HCT116 (cell line): Measurements from ENCODE around the gene GNAI3. TPM values are rescaled to one million over a fixed set of nuclear protein-coding genes. Genes with fewer than 3 reads are reported as not detected.

Experiments
- ATAC-seq: fragments of 200-7000 bp; cut with Tn5 transposase; 2 replicates; pipeline ENCODE4 v1.9.1; 2020; ENCODE audit warnings: mild to moderate bottlenecking, moderate library complexity
- BruUV-seq: library from RNA; stranded (reverse); fragments of 400-500 nt; replicated peaks from 2 replicates; lab custom pipeline; 2021; lab: Mats Ljungman, UMichigan
- CTCF ChIA-PET: fragments of 300-600 bp; sonication (Branson Sonifier 250); formaldehyde crosslinking; loops from one replicate; lab custom pipeline; 2021; ENCODE audit warnings: antibody characterized with exemption; lab: Charles Lee
- POLR2A ChIA-PET: fragments of 300-600, 350-600 bp; sonication (Branson Sonifier 250); formaldehyde crosslinking; loops from one replicate; lab custom pipeline; 2021; ENCODE audit warnings: antibody characterized with exemption; lab: Charles Lee
- RAD21 ChIA-PET, 2 experiments: fragments of 300-600 bp; sonication (Branson Sonifier 250); formaldehyde crosslinking; loops; one replicate each; lab custom pipeline; 2023; ENCODE audit warnings: low total read pairs in 2 of 2; ENCODE audit not compliant: uncharacterized antibody in 2 of 2, unreplicated experiment in 2 of 2, low non-redundant PET in 1 of 2; lab: Charles Lee
- DNase-seq: peaks from one replicate; pipeline ENCODE4 v3.0.0-alpha.2; 2010; ENCODE audit warnings: low read depth, low spot score
- H2AFZ ChIP-seq: fragments of 200-600 bp; shearing (Covaris generic), sonication (generic); 2 replicates; pipeline ENCODE4 v1.6.1; 2017; ENCODE audit warnings: low read depth, mixed run types, mixed read lengths, antibody characterized with exemption, low read length; ENCODE audit not compliant: poor library complexity, severe bottlenecking
- H3K27ac ChIP-seq: 2 replicates; pipeline ENCODE4 v1.5.1; 2012; ENCODE audit warnings: low read depth, low read length
- H3K27me3 ChIP-seq: fragments of 200-600 bp; sonication (generic); 2 replicates; pipeline ENCODE4 v1.6.1; 2016; ENCODE audit warnings: mixed run types, low read length, mixed read lengths; ENCODE audit not compliant: insufficient read depth
- H3K36me3 ChIP-seq, 2 experiments: fragments of 200-500 bp in 1 of 2; fragments of 200-600 bp in 1 of 2; sonication (Bioruptor generic) in 1 of 2; sonication (generic) in 1 of 2; 2 replicates each; pipeline versions ENCODE4 v1.5.1 to v1.6.1; 2014 to 2016; ENCODE audit warnings: low read length in 2 of 2, inconsistent platforms in 1 of 2, mixed read lengths in 1 of 2, mixed run types in 1 of 2; ENCODE audit not compliant: insufficient read depth in 2 of 2, control insufficient read depth in 1 of 2
- H3K4me1 ChIP-seq, 2 experiments: fragments of 200-600 bp in 1 of 2; sonication (generic) in 1 of 2; 2 replicates each; pipeline versions ENCODE4 v1.5.1 to v1.6.1; 2012 to 2017; ENCODE audit warnings: low read length in 2 of 2, inconsistent platforms in 1 of 2, mild to moderate bottlenecking in 1 of 2, mixed read lengths in 1 of 2, mixed run types in 1 of 2, moderate library complexity in 1 of 2; ENCODE audit not compliant: insufficient read depth in 2 of 2, control insufficient read depth in 1 of 2
- H3K4me2 ChIP-seq: fragments of 200-600 bp; sonication (generic); 2 replicates; pipeline ENCODE4 v1.6.1; 2017; ENCODE audit warnings: mixed run types, low read length, mixed read lengths
- H3K4me3 ChIP-seq, 2 experiments: fragments of 200-600 bp in 1 of 2; sonication (generic) in 1 of 2; replicated peaks in 1 of 2; 2 replicates each; pipeline ENCODE4 v1.5.1; 2011 to 2016; ENCODE audit warnings: low read length in 2 of 2, control low read depth in 1 of 2, low read depth in 1 of 2, mild to moderate bottlenecking in 1 of 2, mixed read lengths in 1 of 2, mixed run types in 1 of 2
- H3K79me2 ChIP-seq: fragments of 200-600 bp; sonication (generic); 2 replicates; pipeline ENCODE4 v1.6.1; 2017; ENCODE audit warnings: mild to moderate bottlenecking, mixed run types, low read length, moderate library complexity, mixed read lengths; ENCODE audit not compliant: insufficient read depth
- H3K9ac ChIP-seq: fragments of 200-600 bp; sonication (generic); 2 replicates; pipeline ENCODE4 v1.6.1; 2016; ENCODE audit warnings: low read length, mixed read lengths
- H3K9me2 ChIP-seq: fragments of 200-600 bp; sonication (generic), shearing (Covaris generic); 2 replicates; pipeline ENCODE4 v1.6.1; 2017; ENCODE audit warnings: mixed run types, mild to moderate bottlenecking, moderate library complexity; ENCODE audit not compliant: insufficient read depth
- H3K9me3 ChIP-seq, 2 experiments: fragments of 200-500 bp in 1 of 2; fragments of 200-600 bp in 1 of 2; sonication (Bioruptor generic) in 1 of 2; sonication (generic) in 1 of 2; 2 replicates each; pipeline ENCODE4 v1.6.1; 2014 to 2017; ENCODE audit warnings: low read length in 2 of 2, mixed read lengths in 2 of 2, inconsistent platforms in 1 of 2, low read depth in 1 of 2, mild to moderate bottlenecking in 1 of 2, mixed run types in 1 of 2, moderate library complexity in 1 of 2; ENCODE audit not compliant: control insufficient read depth in 1 of 2, insufficient read depth in 1 of 2
- H4K20me1 ChIP-seq: fragments of 200-600 bp; sonication (generic), shearing (Covaris generic); 2 replicates; pipeline ENCODE4 v1.6.1; 2017; ENCODE audit warnings: mixed run types, mild to moderate bottlenecking, moderate library complexity; ENCODE audit not compliant: insufficient read depth
- CBX3 ChIP-seq: IDR thresholded peaks from 2 replicates; pipeline ENCODE4 v1.6.1; 2012; ENCODE audit warnings: low read depth
- CEBPB ChIP-seq: IDR thresholded peaks from 2 replicates; pipeline ENCODE4 v1.6.1; 2012; ENCODE audit warnings: low read depth
- EGR1 ChIP-seq: IDR thresholded peaks from 2 replicates; pipeline ENCODE4 v1.6.1; 2012; ENCODE audit warnings: low read depth
- ELF1 ChIP-seq: IDR thresholded peaks from 2 replicates; pipeline ENCODE4 v1.6.1; 2012; ENCODE audit warnings: low read depth, borderline replicate concordance
- EZH2phosphoT487 ChIP-seq: fragments of 200-600 bp; IDR thresholded peaks from 2 replicates; pipeline ENCODE4 v1.6.1; 2018; ENCODE audit warnings: antibody characterized with exemption, borderline replicate concordance
- FOSL1 ChIP-seq: IDR thresholded peaks from 2 replicates; pipeline ENCODE4 v1.6.1; 2012; ENCODE audit warnings: low read depth
- JUND ChIP-seq: IDR thresholded peaks from 2 replicates; pipeline ENCODE4 v1.6.1; 2012
- POLR2A ChIP-seq: IDR thresholded peaks from 2 replicates; pipeline ENCODE4 v1.7.0; 2011; ENCODE audit warnings: borderline replicate concordance; ENCODE audit not compliant: insufficient read depth, insufficient read length; ENCODE audit errors: extremely low read depth
- POLR2AphosphoS5 ChIP-seq: IDR thresholded peaks from 2 replicates; pipeline ENCODE4 v1.6.1; 2011; ENCODE audit warnings: mild to moderate bottlenecking, low read depth, low read length, moderate library complexity
- RAD21 ChIP-seq: IDR thresholded peaks from 2 replicates; pipeline ENCODE4 v1.6.1; 2012; ENCODE audit warnings: low read depth, mild to moderate bottlenecking
- SIN3A ChIP-seq: IDR thresholded peaks from 2 replicates; pipeline ENCODE4 v1.6.1; 2012; ENCODE audit warnings: low read depth
- SP1 ChIP-seq: IDR thresholded peaks from 2 replicates; pipeline ENCODE4 v1.6.1; 2012; ENCODE audit warnings: low read depth
- SRF ChIP-seq: IDR thresholded peaks from 2 replicates; pipeline ENCODE4 v1.6.1; 2012; ENCODE audit warnings: low read depth
- TCF7L2 ChIP-seq: IDR thresholded peaks from 2 replicates; pipeline ENCODE4 v1.7.0; 2011; ENCODE audit warnings: borderline replicate concordance, inconsistent platforms; ENCODE audit not compliant: insufficient read depth, insufficient read length; ENCODE audit errors: extremely low read depth
- YY1 ChIP-seq: IDR thresholded peaks from 2 replicates; pipeline ENCODE4 v1.6.1; 2011; ENCODE audit warnings: low read length, low read depth, moderate library complexity, mild to moderate bottlenecking; ENCODE audit not compliant: insufficient replicate concordance; ENCODE audit errors: extremely low read depth
- ZFX ChIP-seq: fragments of 450-650 bp; IDR thresholded peaks from 2 replicates; pipeline ENCODE4 v1.6.1; 2017
- ZNF274 ChIP-seq: fragments of 200-500 bp; sonication (Bioruptor generic); IDR thresholded peaks from 2 replicates; pipeline ENCODE4 v1.6.1; 2014; ENCODE audit warnings: mild to moderate bottlenecking, low read depth, low read length, inconsistent platforms
- intact Hi-C: fragments of 100-400 bp; cut with micrococcal nuclease; formaldehyde crosslinking; loops from 2 replicates; pipeline ENCODE4 v1.10.0; 2022
- total RNA-seq: library from RNA; stranded (reverse); gene quantifications from one replicate; pipeline ENCODE4 v1.2.1, GENCODE V29; 2021; ENCODE audit not compliant: unreplicated experiment
- TF ChIP-seq, protein P1 (sequence below): IDR thresholded peaks from 2 replicates; pipeline ENCODE4 v1.6.1; 2012
- TF ChIP-seq, protein P2 (sequence below): IDR thresholded peaks from 2 replicates; pipeline ENCODE4 v1.6.1; 2012
- TF ChIP-seq, protein P3 (sequence below): IDR thresholded peaks from 2 replicates; pipeline ENCODE4 v1.6.1; 2012; ENCODE audit warnings: low read depth

Gene GNAI3
- total RNA-seq, 1 experiment from 2014 or later = 9.5 TPM

DNA sequence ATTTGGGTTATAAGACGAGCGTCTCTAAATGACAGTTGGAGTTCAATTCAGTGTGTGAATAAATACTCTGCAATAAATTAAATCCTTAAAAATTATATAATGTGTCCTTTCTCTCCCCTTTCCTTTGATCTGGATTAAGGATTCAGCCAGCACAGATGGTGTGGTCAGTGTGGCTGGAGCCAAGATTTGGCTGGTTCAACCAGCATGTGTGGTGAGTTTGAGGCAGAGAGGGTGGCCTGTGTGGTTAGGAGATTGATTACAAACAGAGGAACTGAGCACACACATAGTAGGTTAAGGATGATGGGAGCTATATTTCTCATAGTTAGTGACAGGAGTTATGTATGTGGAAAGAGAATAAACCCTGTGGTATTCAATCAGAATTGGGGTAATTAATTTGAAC lies 24.7 kb upstream of the GNAI3 start:
- intact Hi-C loops = no loop called here
- POLR2A ChIA-PET = no interaction called here

More for the DNA sequence above, 24.7 kb upstream of the GNAI3 start:
- Histone ChIP-seq H3K27me3 (no peaks in the 10 kb centered on the region; the same call in 1 of the 2 replicates), H3K36me3 (no peaks in the 10 kb centered on the region), H3K9me2 (no peaks in the 10 kb centered on the region), H3K79me2 (no peaks in the 10 kb centered on the region), H3K4me1 (no peaks in the 10 kb centered on the region), H3K9ac (no peak overlapping the region), H4K20me1 (no peaks in the 10 kb centered on the region), H3K4me2 (no peak overlapping the region), H3K27ac (no peak overlapping the region), H3K9me3 (no peaks in the 10 kb centered on the region), H3K4me3 (no peak overlapping the region), H2AFZ (no peak overlapping the region)
- ChIA-PET CTCF (interaction anchor here (1.2 kb wide), 1 partner anchor 17 kb away, joined by 4 read pairs; no protein-coding TSS in a partner anchor), RAD21 (no interaction called here)
- TF ChIP-seq, protein P1, sequence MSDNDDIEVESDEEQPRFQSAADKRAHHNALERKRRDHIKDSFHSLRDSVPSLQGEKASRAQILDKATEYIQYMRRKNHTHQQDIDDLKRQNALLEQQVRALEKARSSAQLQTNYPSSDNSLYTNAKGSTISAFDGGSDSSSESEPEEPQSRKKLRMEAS = no peak
- TF ChIP-seq FOSL1 (no peak), TCF7L2 (no peak), ELF1 (no peak), EZH2phosphoT487 (no peak), JUND (no peak), CEBPB (no peak), ZNF274 (no peak), SRF (no peak), CBX3 (no peak), EGR1 (no peak), SP1 (no peak), YY1 (no peak), ZFX (no peak), POLR2A (no peak), SIN3A (no peak), POLR2AphosphoS5 (no peak), RAD21 (no peak)
- TF ChIP-seq, protein P2, sequence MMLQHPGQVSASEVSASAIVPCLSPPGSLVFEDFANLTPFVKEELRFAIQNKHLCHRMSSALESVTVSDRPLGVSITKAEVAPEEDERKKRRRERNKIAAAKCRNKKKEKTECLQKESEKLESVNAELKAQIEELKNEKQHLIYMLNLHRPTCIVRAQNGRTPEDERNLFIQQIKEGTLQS = no peak
- TF ChIP-seq, protein P3, sequence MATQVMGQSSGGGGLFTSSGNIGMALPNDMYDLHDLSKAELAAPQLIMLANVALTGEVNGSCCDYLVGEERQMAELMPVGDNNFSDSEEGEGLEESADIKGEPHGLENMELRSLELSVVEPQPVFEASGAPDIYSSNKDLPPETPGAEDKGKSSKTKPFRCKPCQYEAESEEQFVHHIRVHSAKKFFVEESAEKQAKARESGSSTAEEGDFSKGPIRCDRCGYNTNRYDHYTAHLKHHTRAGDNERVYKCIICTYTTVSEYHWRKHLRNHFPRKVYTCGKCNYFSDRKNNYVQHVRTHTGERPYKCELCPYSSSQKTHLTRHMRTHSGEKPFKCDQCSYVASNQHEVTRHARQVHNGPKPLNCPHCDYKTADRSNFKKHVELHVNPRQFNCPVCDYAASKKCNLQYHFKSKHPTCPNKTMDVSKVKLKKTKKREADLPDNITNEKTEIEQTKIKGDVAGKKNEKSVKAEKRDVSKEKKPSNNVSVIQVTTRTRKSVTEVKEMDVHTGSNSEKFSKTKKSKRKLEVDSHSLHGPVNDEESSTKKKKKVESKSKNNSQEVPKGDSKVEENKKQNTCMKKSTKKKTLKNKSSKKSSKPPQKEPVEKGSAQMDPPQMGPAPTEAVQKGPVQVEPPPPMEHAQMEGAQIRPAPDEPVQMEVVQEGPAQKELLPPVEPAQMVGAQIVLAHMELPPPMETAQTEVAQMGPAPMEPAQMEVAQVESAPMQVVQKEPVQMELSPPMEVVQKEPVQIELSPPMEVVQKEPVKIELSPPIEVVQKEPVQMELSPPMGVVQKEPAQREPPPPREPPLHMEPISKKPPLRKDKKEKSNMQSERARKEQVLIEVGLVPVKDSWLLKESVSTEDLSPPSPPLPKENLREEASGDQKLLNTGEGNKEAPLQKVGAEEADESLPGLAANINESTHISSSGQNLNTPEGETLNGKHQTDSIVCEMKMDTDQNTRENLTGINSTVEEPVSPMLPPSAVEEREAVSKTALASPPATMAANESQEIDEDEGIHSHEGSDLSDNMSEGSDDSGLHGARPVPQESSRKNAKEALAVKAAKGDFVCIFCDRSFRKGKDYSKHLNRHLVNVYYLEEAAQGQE = no peak
- ATAC-seq (no peak), DNase-seq (no peak)
- no TSS peak for BruUV-seq
